Stimulated activated CD4-positive, alpha-beta T cell treated with anti-CD3 and anti-CD28 coated beads, Interleukin-2, amount 100 ng/mL, for 4 hours (primary cell): ENCODE data around the gene CITED2.
"Not testable (repeated sequence)": the region's sequence is repeated elsewhere in the genome, so short reads cannot be mapped to it uniquely, and the experiment has no call there.

Source experiments
- DNase-seq: peaks from one replicate; pipeline ENCODE4 v3.0.0-alpha.2; 2020; ENCODE audit warnings: low read depth

CITED2 gene

GRCh38 chr6:139374357-139375225 is at the start of gene CITED2:
TSS of gene CITED2 (minus strand) at chr6:139374648. CDS start at chr6:139373944, 704 bp downstream.
- peak; percentile 84 for DNase-seq

GRCh38 chr6:139423037-139423703 is 48.7 kb upstream of the CITED2 start:
- DNase-seq: no peak

- DNase-seq: no peak
These were observed 47.9 kb upstream of the CITED2 start for GRCh38 chr6:139422105-139423036.

GRCh38 chr6:139418481-139419132 is 44.2 kb upstream of the CITED2 start:
- no peak for DNase-seq

GRCh38 chr6:139416146-139416545 is 41.7 kb upstream of the CITED2 start:
- DNase-seq: no peak

- no peak for DNase-seq
These were observed 40.9 kb upstream of the CITED2 start for GRCh38 chr6:139415365-139415764.

- not testable (repeated sequence) for DNase-seq
These were observed 37.7 kb upstream of the CITED2 start for GRCh38 chr6:139412103-139412502.

- no peak for DNase-seq
These were observed 34.6 kb upstream of the CITED2 start for GRCh38 chr6:139409026-139409425.

- DNase-seq: no peak
These were observed 33.3 kb upstream of the CITED2 start for GRCh38 chr6:139407718-139408222.

GRCh38 chr6:139406577-139407343 is 32.3 kb upstream of the CITED2 start:
- DNase-seq: no peak

GRCh38 chr6:139402876-139403386 is 28.5 kb upstream of the CITED2 start:
- no peak for DNase-seq

GRCh38 chr6:139398658-139399057 is 24.2 kb upstream of the CITED2 start:
- no peak for DNase-seq

- no peak for DNase-seq
These were observed 21.4 kb upstream of the CITED2 start for GRCh38 chr6:139395891-139396301.

- DNase-seq: no peak
These were observed 20.9 kb upstream of the CITED2 start for GRCh38 chr6:139395371-139395770.

GRCh38 chr6:139394027-139394649 is 19.7 kb upstream of the CITED2 start:
- no peak for DNase-seq

- no peak for DNase-seq
These were observed 18.3 kb upstream of the CITED2 start for GRCh38 chr6:139392794-139393193.

- DNase-seq: no peak
These were observed 17.3 kb upstream of the CITED2 start for GRCh38 chr6:139391709-139392108.

- no peak for DNase-seq
These were observed 16.0 kb upstream of the CITED2 start for GRCh38 chr6:139390447-139390846.

GRCh38 chr6:139388384-139388783 is 13.9 kb upstream of the CITED2 start:
- DNase-seq: no peak

- DNase-seq: no peak
These were observed 12.0 kb upstream of the CITED2 start for GRCh38 chr6:139386404-139386803.
